ENCODE measurements around the gene CYP27A1.

DNA sequence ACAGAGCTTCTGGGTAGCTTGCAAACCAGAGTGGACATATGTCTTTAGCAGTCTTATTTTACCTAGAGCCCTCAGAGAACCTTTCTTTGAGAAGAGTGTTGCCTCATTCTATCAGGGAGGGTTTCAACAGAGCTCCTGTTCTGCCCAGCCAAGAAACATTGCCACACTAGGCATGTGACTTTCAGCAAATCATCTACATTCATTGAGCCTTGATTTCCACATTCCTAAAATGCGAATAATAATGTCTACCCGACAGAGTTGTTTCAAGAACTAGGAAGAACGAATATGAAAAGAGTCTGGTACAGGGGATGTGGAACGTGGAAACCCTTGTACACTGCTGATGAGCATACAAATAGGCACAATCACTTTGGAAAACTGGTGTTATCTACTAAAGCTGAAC lies 57.5 kb downstream of the CYP27A1 start:
- no peak for TF ChIP-seq CTCF (IDR thresholded peaks at IDR 0.05; ENCODE audit: low read length)
- TF ChIP-seq EZH2 (IDR thresholded peaks at IDR 0.05; ENCODE audit: borderline replicate concordance, low read length), result no peak
